HG02759 (cell line): ENCODE data around the gene HILPDA.
A peak's percentile ranks its signal among the peaks of the same experiment; 100 is the strongest.
"Not testable (repeated sequence)": the region's sequence is repeated elsewhere in the genome, so short reads cannot be mapped to it uniquely, and the experiment has no call there.

Experiments
- ATAC-seq: cut with Tn5 transposase; IDR thresholded peaks from one replicate; pipeline ENCODE4 v1.9.1; 2021; ENCODE audit warnings: mild to moderate bottlenecking, moderate library complexity; ENCODE audit not compliant: unreplicated experiment

The HILPDA gene

GRCh38 chr7:128431221-128431620, 24.5 kb upstream of the HILPDA start:
- no peak for ATAC-seq

DNA sequence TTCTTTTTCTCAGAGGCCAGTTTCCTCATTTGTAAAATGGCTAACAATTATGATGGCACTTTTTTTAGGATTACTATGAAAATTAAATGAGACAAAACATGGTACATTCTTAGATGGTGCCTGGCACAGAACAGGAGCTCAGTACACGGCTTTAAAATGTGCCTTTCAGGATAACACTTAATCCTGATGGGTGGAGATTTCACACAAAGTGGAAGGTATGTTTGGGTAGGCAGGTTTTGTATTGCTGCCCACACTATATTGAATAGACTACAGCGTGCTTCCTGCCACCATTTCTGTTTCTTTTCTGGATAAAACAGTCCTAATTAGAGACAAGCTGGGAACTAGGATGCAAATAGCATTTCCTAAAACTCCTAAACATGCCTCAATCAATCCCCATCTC, 23.9 kb upstream of the HILPDA start:
- ATAC-seq: no peak

DNA sequence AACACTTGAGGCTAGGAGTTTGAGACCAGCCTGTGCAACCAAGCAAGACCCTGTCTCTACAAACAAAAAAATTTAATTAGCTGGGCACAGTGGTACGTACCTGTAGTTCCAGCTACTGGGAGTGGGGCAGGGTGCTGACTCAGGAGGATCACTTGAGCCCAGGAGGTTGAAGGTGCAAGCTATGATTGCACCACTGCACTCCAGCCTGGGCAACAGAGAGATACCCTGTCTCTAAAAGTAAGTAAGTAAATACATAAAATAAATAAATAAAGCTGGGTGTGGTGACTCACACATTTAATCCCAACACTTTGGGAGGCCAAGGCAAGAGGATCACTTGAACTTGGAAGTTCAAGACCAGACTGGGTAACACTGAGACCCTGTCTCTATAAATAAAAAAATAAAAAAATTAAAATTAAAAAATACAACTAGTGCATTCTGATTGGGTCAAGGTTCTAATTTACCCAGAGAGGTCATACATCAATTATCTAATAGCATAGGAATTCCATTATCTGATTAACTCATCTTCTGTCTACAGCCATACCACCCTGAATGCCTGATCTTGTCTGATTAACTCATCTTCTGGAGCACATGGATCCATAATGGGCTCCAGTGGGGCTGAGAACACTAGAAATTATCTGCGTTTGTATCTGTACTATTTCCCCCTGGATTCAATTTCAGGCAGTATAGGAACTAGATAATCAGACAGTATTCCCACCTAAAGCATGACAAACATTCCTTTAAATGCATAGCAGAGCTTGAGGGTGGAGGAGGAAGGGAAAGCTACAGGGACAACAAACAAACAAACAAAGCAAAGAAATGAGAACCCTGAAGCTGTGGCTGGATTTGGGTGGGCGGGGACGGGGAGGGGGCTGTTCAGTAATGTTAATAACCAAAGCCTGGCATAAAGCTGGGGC, 21.0 kb upstream of the HILPDA start:
- no peak for ATAC-seq

DNA sequence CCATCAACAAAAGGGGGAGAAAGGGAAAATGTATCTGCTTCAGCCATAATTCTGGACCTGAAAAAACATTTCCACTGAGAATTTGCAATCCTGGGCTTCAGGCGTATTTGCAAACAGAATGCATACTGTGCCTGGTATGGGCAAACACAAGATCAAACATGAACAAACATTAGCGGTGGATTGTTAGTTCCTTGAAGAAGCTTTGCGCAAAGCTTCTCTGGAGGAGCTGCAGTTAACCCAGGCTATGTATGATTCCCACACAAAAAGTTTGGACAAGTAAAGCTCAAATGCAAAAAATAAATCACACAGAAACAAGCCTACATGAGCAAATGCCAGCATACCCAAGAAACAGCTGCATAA, 20.4 kb upstream of the HILPDA start:
- no peak for ATAC-seq

DNA sequence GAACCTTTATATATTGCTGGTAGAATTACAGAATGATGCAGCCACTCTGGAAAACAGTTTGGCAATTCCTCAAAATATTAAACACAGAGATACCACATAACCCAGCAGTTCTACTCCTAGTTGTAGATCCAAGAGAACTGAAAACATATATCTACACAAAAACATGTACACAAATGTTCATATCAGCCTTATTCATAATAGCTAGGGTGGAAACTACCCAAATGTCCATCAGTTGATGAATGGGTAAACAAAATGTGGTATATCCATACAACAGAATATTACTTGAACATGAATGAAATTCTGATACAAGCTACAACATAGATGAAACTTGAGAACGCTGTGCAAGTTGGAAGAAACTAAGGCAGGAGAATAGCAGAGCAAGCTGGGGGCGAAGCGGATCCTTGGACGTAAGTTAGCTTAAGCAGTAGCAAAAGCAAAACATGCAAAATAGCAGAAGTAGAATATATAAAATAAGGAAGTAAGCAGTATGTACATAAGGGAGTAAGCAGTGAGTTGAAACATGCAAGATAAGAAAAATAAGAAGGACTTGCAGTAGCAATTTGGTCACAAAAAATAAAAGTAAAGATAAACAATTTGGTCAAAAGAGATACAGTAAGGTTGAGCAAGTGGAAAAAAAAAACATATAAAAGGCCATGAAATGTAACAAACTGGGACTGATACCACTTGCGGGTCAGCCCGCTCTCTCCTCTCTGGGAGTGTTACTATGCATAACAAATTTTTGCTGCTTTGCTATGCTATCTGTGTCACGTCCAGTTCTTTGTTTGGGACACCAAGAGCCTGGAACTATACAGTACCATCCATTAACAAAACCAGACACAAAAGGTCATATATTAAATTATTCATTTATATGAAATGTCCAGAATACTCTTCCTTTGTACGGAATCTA, 18.0 kb upstream of the HILPDA start:
- ATAC-seq: no peak

DNA sequence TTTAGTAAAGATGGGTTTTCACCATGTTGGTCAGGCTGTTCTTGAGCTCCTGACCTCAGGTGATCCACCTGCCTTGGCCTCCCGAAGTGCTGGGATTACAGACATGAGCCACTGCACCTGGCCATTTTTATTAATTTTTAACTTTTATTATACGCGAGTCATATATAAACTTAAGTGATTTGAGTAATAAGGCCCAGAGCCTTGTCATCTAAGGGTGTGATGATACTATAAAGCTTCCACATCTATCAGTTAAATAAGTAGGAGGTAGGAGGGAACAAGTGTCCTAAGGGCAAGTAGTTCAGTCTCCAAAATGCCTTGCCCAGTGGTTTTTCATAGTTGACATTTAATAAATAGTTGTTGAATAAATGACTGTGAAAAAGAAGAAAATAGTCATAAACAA, 13.3 kb upstream of the HILPDA start:
- ATAC-seq: no peak

GRCh38 chr7:128443831-128444600, 11.7 kb upstream of the HILPDA start:
- no peak for ATAC-seq

DNA sequence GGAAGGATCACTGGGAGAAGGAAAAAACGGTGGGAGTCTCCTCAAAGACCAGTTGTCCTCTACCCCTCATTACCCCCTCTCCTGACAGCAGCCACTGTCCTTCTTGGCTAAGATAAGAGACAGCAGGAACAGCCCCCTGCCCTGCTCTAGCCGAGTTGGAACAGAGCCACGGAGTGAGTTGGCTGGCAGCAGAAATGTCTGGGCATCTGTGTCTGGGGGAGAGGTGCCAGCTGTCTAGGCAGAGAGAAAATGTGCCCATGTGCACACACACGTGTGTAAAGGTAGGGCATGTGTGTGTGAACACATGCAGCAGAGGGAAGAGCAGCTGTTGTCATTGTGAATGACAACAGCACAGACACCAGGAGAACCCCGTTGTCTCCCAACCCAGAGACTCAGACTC, 9.4 kb upstream of the HILPDA start:
- no peak for ATAC-seq

DNA sequence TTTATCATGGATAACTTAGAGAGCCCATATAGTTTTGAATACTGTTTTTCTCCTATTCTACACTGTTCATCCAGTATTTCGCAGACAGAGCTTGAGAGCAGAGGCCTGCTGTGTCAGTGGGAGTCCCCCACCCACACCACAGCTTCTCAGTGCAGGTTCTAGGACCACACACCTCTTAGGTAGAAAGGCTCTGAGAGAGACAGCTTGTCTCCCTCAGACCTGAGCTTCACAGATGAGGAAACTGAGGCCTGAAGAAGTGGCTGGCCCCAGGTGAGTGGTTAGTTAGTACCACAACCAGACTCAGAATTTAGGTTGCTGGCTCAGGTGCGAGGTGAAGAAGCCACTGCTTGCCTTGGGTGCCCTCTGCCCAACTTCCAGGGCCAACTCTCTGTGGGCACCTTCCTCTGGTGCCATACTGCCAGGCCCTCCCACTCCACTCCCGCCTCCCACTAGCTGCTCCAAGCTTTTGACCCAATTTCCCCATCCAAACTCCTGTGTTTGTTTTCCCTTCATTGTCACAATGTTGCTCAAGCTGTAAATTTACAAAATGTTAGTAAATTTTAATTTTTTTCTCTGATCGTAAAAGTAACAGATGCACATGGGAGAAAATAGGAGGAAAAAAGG, 7.6 kb upstream of the HILPDA start:
- ATAC-seq: no peak

GRCh38 chr7:128448751-128449302, 6.9 kb upstream of the HILPDA start:
- no peak for ATAC-seq

- no peak for ATAC-seq
Measured at GRCh38 chr7:128450409-128450808, 5.3 kb upstream of the HILPDA start.

GRCh38 chr7:128450913-128451312, 4.8 kb upstream of the HILPDA start:
- no peak for ATAC-seq

DNA sequence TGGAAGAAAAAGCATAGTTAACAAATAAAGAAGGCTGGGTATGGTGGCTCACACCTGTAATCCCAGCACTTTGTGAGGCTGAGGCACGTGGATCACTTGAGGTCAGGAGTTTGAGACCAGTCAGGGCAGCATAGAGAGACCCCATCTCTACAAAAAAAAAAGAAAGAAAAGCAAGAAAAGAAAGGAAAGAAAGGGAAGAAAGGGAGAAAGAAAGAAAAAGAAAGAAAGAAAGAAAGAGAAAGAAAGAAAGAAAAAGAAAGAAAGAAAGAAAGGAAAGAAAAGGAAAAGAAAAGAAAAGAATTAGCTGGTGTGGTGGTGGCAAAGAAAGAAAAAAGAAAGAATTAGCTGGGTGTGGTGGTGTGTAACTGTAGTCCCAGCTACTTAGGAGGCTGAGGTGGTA, 3.1 kb upstream of the HILPDA start:
- no peak for ATAC-seq

- no peak for ATAC-seq
Measured at GRCh38 chr7:128453836-128454804, 1.6 kb upstream of the HILPDA start.

GRCh38 chr7:128454808-128455542, 703 bp upstream of the HILPDA start:
- no peak for ATAC-seq

DNA sequence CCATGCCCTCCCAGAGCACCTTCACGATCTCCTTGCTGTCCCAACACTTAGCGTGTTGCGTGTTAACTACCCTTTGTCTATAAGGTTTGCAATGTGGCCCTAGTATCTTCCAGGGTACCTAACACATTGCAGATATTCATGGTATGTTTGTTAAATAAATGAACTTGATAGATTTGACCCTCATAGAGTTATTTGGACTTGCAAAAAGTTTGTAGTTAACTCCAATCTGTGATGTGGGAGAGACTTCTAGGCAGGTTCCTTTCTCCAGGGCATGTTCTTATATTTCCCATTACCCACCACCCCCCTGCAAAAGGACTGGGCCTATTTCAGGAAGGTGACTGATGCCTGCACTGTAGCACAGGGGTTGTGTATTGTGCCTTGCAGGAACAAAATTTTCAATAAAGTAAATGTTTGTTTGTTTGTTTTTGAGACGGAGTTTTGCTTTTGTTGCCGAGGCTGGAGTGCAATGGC, 612 bp downstream of the HILPDA start:
- no peak for ATAC-seq

GRCh38 chr7:128457385-128457784, 1.7 kb downstream of the HILPDA start:
- ATAC-seq: not testable (repeated sequence)

GRCh38 chr7:128458956-128459355, 3.3 kb downstream of the HILPDA start:
- ATAC-seq: peak; percentile 8
